ENCODE results near the gene UBE2D4.

The UBE2D4 gene

GRCh38 chr7:43906331-43907010, 19.8 kb upstream of the UBE2D4 start, which contains the start of gene URGCP:
URGCP (minus strand) TSS chr7:43906596; CDS start chr7:43906575, 21 bp downstream.
- ATAC-seq (ENCODE audit: insufficient read depth, low read depth): peak; percentile 90
- Histone ChIP-seq H3K36me3 (ENCODE audit: insufficient read depth, low read length) (no peaks in the 10 kb centered on the region), H3K4me1 (ENCODE audit: insufficient read depth, low read length) (peaks cover 31% of the 10 kb centered on the region), H3K4me2 (ENCODE audit: insufficient read depth, low read length) (peak within 1 kb of the TSS; percentile 67), H3K27ac (ENCODE audit: low read length) (peak within 1 kb of the TSS; percentile 73), H4K20me1 (ENCODE audit: insufficient read depth, low read length) (peaks cover 23% of the 10 kb centered on the region; the same call in 1 of the 2 replicates), H3K79me2 (ENCODE audit: insufficient read depth, low read length) (peaks cover 49% of the 10 kb centered on the region), H3K4me3 (ENCODE audit: low read depth in 1 of 2, low read length in 2 of 2) (peak within 1 kb of the TSS; percentile 64 to 70; a peak in 3 of 4 replicates), H3K9ac (ENCODE audit: low read depth, low read length) (peak within 1 kb of the TSS; percentile 74), H3K9me3 (ENCODE audit: insufficient read depth, low read length, severe bottlenecking) (no peaks in the 10 kb centered on the region), H3K27me3 (ENCODE audit: insufficient read depth, low read length, poor library complexity) (no peaks in the 10 kb centered on the region), H2AFZ (ENCODE audit: low read depth, low read length) (peak within 1 kb of the TSS; percentile 83)
- no peak for TF ChIP-seq CTCF (IDR thresholded peaks at IDR 0.05; ENCODE audit: borderline replicate concordance, extremely low read depth, low read length, poor library complexity, severe bottlenecking)
- TF ChIP-seq EZH2 (IDR thresholded peaks at IDR 0.05; ENCODE audit: borderline replicate concordance, low read depth, low read length, severe bottlenecking): no peak
- peak; percentile 62 for DNase-seq

GRCh38 chr7:43914795-43915194, 11.4 kb upstream of the UBE2D4 start:
- Histone ChIP-seq H3K4me1 (ENCODE audit: insufficient read depth, low read length) (no peaks in the 10 kb centered on the region), H4K20me1 (ENCODE audit: insufficient read depth, low read length) (no peaks in the 10 kb centered on the region; the same call in 1 of the 2 replicates), H3K4me2 (ENCODE audit: insufficient read depth, low read length) (no peak overlapping the region), H3K27ac (ENCODE audit: low read length) (no peak overlapping the region), H3K36me3 (ENCODE audit: insufficient read depth, low read length) (peaks cover 9% of the 10 kb centered on the region), H2AFZ (ENCODE audit: low read depth, low read length) (no peak overlapping the region), H3K79me2 (ENCODE audit: insufficient read depth, low read length) (peaks cover 4% of the 10 kb centered on the region; the same call in 1 of the 2 replicates), H3K27me3 (ENCODE audit: insufficient read depth, low read length, poor library complexity) (no peaks in the 10 kb centered on the region), H3K9me3 (ENCODE audit: insufficient read depth, low read length, severe bottlenecking) (peaks cover 2% of the 10 kb centered on the region), H3K9ac (ENCODE audit: low read depth, low read length) (no peak overlapping the region), H3K4me3 (ENCODE audit: low read depth in 1 of 2, low read length in 2 of 2) (no peak overlapping the region)
- ATAC-seq (ENCODE audit: insufficient read depth, low read depth) (no peak), DNase-seq (no peak)
- no peak for TF ChIP-seq CTCF (IDR thresholded peaks at IDR 0.05; ENCODE audit: borderline replicate concordance, extremely low read depth, low read length, poor library complexity, severe bottlenecking)
- no peak for TF ChIP-seq EZH2 (IDR thresholded peaks at IDR 0.05; ENCODE audit: borderline replicate concordance, low read depth, low read length, severe bottlenecking)

- Histone ChIP-seq H3K9me3 (ENCODE audit: insufficient read depth, low read length, severe bottlenecking) (peaks cover 2% of the 10 kb centered on the region), H3K36me3 (ENCODE audit: insufficient read depth, low read length) (peaks cover 11% of the 10 kb centered on the region), H3K4me1 (ENCODE audit: insufficient read depth, low read length) (no peaks in the 10 kb centered on the region), H3K79me2 (ENCODE audit: insufficient read depth, low read length) (peaks cover 4% of the 10 kb centered on the region; the same call in 1 of the 2 replicates), H3K27me3 (ENCODE audit: insufficient read depth, low read length, poor library complexity) (no peaks in the 10 kb centered on the region), H3K4me2 (ENCODE audit: insufficient read depth, low read length) (no peak overlapping the region), H3K27ac (ENCODE audit: low read length) (no peak overlapping the region), H3K9ac (ENCODE audit: low read depth, low read length) (no peak overlapping the region), H4K20me1 (ENCODE audit: insufficient read depth, low read length) (no peaks in the 10 kb centered on the region; the same call in 1 of the 2 replicates), H2AFZ (ENCODE audit: low read depth, low read length) (no peak overlapping the region), H3K4me3 (ENCODE audit: low read depth in 1 of 2, low read length in 2 of 2) (no peak overlapping the region)
- TF ChIP-seq CTCF (IDR thresholded peaks at IDR 0.05; ENCODE audit: borderline replicate concordance, extremely low read depth, low read length, poor library complexity, severe bottlenecking) (no peak), EZH2 (IDR thresholded peaks at IDR 0.05; ENCODE audit: borderline replicate concordance, low read depth, low read length, severe bottlenecking) (no peak)
- ATAC-seq (ENCODE audit: insufficient read depth, low read depth) (no peak), DNase-seq (no peak)
Observed at GRCh38 chr7:43915907-43916306, 10.3 kb upstream of the UBE2D4 start.

All from DND-41 (cell line).